ENCODE data around the gene DGKZ.

DNA sequence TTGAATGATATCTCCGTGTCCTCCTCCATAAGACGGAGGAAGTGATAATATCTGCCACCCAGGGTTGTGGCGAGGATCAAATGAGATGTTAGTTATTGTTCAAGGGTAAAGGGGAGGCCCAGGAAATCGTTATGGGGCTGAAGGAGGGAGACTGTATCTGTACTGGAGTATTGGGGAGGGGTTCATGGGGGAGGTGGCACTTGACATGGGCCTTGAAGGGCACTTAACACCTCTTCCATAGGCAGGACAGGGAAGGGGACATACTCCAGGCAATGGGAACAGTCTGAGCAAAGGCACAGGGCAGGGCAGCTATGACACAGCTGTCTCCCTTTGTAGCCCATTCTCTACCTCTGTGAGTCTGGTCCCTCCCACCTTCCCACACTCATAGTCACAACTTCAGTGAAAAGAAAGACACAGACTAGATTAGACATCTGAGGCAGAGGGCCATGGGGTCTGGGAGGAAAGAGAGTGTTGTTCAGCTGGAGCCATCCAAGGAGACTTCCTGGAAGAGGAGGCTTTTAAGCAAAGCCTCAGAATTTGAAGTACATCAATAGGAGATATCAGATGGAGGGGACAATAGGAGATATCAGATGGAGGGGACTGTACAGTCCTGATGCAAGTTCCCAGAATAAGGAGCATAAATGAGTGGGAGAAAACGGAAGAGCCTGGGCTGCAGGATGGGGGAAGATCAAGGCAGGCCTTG, 15.8 kb upstream of the DGKZ start:
- no peak for TF ChIP-seq CTCF (conservative IDR thresholded peaks at IDR 0.05; ENCODE audit: low read depth in 2 of 2)
- TF ChIP-seq, protein P1, sequence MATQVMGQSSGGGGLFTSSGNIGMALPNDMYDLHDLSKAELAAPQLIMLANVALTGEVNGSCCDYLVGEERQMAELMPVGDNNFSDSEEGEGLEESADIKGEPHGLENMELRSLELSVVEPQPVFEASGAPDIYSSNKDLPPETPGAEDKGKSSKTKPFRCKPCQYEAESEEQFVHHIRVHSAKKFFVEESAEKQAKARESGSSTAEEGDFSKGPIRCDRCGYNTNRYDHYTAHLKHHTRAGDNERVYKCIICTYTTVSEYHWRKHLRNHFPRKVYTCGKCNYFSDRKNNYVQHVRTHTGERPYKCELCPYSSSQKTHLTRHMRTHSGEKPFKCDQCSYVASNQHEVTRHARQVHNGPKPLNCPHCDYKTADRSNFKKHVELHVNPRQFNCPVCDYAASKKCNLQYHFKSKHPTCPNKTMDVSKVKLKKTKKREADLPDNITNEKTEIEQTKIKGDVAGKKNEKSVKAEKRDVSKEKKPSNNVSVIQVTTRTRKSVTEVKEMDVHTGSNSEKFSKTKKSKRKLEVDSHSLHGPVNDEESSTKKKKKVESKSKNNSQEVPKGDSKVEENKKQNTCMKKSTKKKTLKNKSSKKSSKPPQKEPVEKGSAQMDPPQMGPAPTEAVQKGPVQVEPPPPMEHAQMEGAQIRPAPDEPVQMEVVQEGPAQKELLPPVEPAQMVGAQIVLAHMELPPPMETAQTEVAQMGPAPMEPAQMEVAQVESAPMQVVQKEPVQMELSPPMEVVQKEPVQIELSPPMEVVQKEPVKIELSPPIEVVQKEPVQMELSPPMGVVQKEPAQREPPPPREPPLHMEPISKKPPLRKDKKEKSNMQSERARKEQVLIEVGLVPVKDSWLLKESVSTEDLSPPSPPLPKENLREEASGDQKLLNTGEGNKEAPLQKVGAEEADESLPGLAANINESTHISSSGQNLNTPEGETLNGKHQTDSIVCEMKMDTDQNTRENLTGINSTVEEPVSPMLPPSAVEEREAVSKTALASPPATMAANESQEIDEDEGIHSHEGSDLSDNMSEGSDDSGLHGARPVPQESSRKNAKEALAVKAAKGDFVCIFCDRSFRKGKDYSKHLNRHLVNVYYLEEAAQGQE (IDR thresholded peaks at IDR 0.05; ENCODE audit: unreplicated experiment), result no peak

Measured in GM23338 (cell line).